Osteoblast (primary cell): ENCODE results near the gene NQO1. TPM values are rescaled to one million over a fixed set of nuclear protein-coding genes. Genes with fewer than 3 reads are reported as not detected.

Source experiments
- DNase-seq: peaks from one replicate; pipeline ENCODE4 v3.0.0; 2011; ENCODE audit warnings: low spot score, mixed read lengths; ENCODE audit not compliant: insufficient read length; ENCODE audit errors: missing footprints
- H2AFZ ChIP-seq: 2 replicates; pipeline ENCODE4 v1.6.0; 2011; ENCODE audit warnings: mild to moderate bottlenecking, low read length
- H3K27ac ChIP-seq: 2 replicates; pipeline ENCODE4 v1.5.1; 2011; ENCODE audit warnings: mild to moderate bottlenecking, low read depth, low read length, moderate library complexity
- H3K27me3 ChIP-seq: 2 replicates; pipeline ENCODE4 v1.6.0; 2012; ENCODE audit warnings: mild to moderate bottlenecking, control low read depth, inconsistent platforms, low read length, moderate library complexity; ENCODE audit not compliant: insufficient read depth
- H3K36me3 ChIP-seq: 2 replicates; pipeline ENCODE4 v1.5.1; 2011; ENCODE audit warnings: mild to moderate bottlenecking, low read length, control low read depth, moderate library complexity; ENCODE audit not compliant: insufficient read depth
- H3K4me1 ChIP-seq: 2 replicates; pipeline ENCODE4 v1.5.1; 2011; ENCODE audit warnings: mild to moderate bottlenecking, low read length, control low read depth, moderate library complexity; ENCODE audit not compliant: insufficient read depth
- H3K4me2 ChIP-seq: 2 replicates; pipeline ENCODE4 v1.6.0; 2011; ENCODE audit warnings: mild to moderate bottlenecking, low read length; ENCODE audit not compliant: insufficient read depth
- H3K4me3 ChIP-seq: fragments of 200-600 bp; sonication (generic); 3 replicates; pipeline ENCODE4 v1.5.1; 2012; ENCODE audit warnings: mild to moderate bottlenecking, low read length, inconsistent platforms; ENCODE audit not compliant: insufficient read depth
- H3K79me2 ChIP-seq: 2 replicates; pipeline ENCODE4 v1.6.0; 2012; ENCODE audit warnings: mild to moderate bottlenecking, low read length, control low read depth, inconsistent platforms; ENCODE audit not compliant: insufficient read depth
- H3K9me3 ChIP-seq: 2 replicates; pipeline ENCODE4 v1.5.1; 2011; ENCODE audit warnings: low read depth, low read length, control low read depth
- H4K20me1 ChIP-seq: 2 replicates; pipeline ENCODE4 v1.6.0; 2012; ENCODE audit warnings: mild to moderate bottlenecking, low read length, control low read depth; ENCODE audit not compliant: insufficient read depth
- CTCF ChIP-seq: IDR thresholded peaks from 2 replicates; pipeline ENCODE4 v1.5.1; 2011; ENCODE audit warnings: mild to moderate bottlenecking, low read depth, low read length, moderate library complexity; ENCODE audit errors: extremely low read depth
- total RNA-seq: library from RNA; depleted of rRNA; stranded (reverse); fragments of >200 nt; gene quantifications from 2 replicates; pipeline ENCODE4 v1.2.3, GENCODE V29; 2012

NQO1 gene
- total RNA-seq, 1 donor: 327 TPM

- Histone ChIP-seq H2AFZ (no peak overlapping the region), H4K20me1 (peaks cover 6% of the 10 kb centered on the region), H3K79me2 (peaks cover 81% of the 10 kb centered on the region), H3K36me3 (no peaks in the 10 kb centered on the region), H3K4me2 (no peak overlapping the region), H3K4me1 (peaks cover 10% of the 10 kb centered on the region), H3K27me3 (no peaks in the 10 kb centered on the region), H3K9me3 (no peaks in the 10 kb centered on the region), H3K4me3 (no peak overlapping the region), H3K27ac (no peak overlapping the region)
- no peak for DNase-seq
- TF ChIP-seq CTCF: no peak
Observed at GRCh38 chr16:69769404-69769803, 43.0 kb upstream of the NQO1 start.

- no peak overlapping the region for H3K4me3 ChIP-seq
- no peak overlapping the region for H3K27ac ChIP-seq
- H3K79me2 ChIP-seq: peaks cover 81% of the 10 kb centered on the region
- H2AFZ ChIP-seq: no peak overlapping the region
- H3K27me3 ChIP-seq: no peaks in the 10 kb centered on the region
- DNase-seq: no peak
- H4K20me1 ChIP-seq: peaks cover 6% of the 10 kb centered on the region
- H3K4me1 ChIP-seq: peaks cover 10% of the 10 kb centered on the region
- no peak for TF ChIP-seq CTCF
- no peak overlapping the region for H3K4me2 ChIP-seq
- H3K9me3 ChIP-seq: no peaks in the 10 kb centered on the region
- H3K36me3 ChIP-seq: no peaks in the 10 kb centered on the region
Observed at GRCh38 chr16:69768666-69769065, 42.3 kb upstream of the NQO1 start.

DNA sequence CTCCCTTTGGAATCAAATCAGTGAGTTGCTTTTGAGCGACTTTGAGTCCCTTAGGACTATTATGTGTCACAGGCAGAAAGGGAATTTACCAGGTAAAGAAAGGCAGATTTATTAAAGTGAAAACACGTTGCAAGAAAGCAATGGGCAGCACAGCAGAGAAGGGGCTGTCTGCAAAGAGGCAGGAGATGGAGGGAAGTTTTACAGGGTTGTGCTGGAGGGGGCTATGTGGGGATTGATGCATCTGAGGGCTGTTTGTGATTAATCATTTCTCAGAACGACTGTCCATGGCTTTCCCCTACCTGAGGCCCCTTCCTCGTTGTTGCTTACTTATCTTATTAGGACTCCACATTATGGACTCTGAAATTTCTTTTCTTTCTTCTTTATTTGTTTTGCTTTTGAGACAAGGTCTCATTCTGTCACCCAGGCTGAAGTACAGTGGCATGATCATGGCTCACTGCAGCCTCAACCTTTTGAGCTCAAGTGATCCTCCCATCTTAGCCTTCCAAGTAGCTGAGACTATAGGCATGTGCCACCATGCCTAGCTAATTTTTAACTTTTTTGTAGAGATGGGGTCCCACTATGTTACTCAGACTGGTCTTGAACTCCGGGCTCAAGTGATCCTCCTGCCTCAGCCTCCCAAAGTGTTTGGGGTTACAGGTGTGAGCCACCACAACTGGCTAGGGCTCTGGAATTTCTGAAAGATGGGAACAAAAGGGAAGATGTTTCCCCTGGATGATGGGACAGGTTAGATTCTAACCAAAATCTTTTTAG lies 41.3 kb upstream of the NQO1 start:
- H2AFZ ChIP-seq: no peak overlapping the region

More for the DNA sequence above, 41.3 kb upstream of the NQO1 start:
- no peak for TF ChIP-seq CTCF
- H3K4me2 ChIP-seq: no peak overlapping the region
- peaks cover 85% of the 10 kb centered on the region for H3K79me2 ChIP-seq
- no peak for DNase-seq
- no peaks in the 10 kb centered on the region for H3K27me3 ChIP-seq
- H3K9me3 ChIP-seq: no peaks in the 10 kb centered on the region
- H4K20me1 ChIP-seq: peaks cover 6% of the 10 kb centered on the region
- H3K4me3 ChIP-seq: no peak overlapping the region
- H3K27ac ChIP-seq: no peak overlapping the region
- no peaks in the 10 kb centered on the region for H3K36me3 ChIP-seq
- peaks cover 15% of the 10 kb centered on the region for H3K4me1 ChIP-seq
